Endothelial cell of umbilical vein (primary cell): Measurements from ENCODE around the gene ATG5. TPM values are rescaled to one million over a fixed set of nuclear protein-coding genes. Genes with fewer than 3 reads are reported as not detected.

Experiments used
- BruUV-seq: library from RNA; stranded (reverse); fragments of 400-500 nt; replicated peaks from 2 replicates; lab custom pipeline; 2021; lab: Mats Ljungman, UMichigan
- CTCF ChIA-PET: fragments of 300-600, 350-600 bp; sonication (Branson Sonifier 250); formaldehyde crosslinking; loops from one replicate; lab custom pipeline; 2021; ENCODE audit warnings: antibody characterized with exemption, inconsistent platforms; lab: Charles Lee
- POLR2A ChIA-PET: fragments of 300-600, 350-600 bp; sonication (Branson Sonifier 250); formaldehyde crosslinking; loops from one replicate; lab custom pipeline; 2021; ENCODE audit warnings: antibody characterized with exemption, inconsistent platforms; lab: Charles Lee
- DNase-seq: peaks from one replicate; pipeline ENCODE4 v3.0.0-alpha.2; 2011; ENCODE audit warnings: low read depth, low spot score
- FAIRE-seq: peaks from 2 replicates; lab custom pipeline; 2011; peaks lifted over from hg19 to GRCh38; lab: Jason Lieb, UNC
- H2AFZ ChIP-seq: 2 replicates; pipeline ENCODE4 v1.6.0; 2012; ENCODE audit warnings: low read depth, low read length, control low read depth, inconsistent platforms
- H3K27ac ChIP-seq: 2 replicates; pipeline ENCODE4 v1.5.1; 2011; ENCODE audit warnings: low read depth, mild to moderate bottlenecking, control low read depth, low read length, moderate library complexity; ENCODE audit not compliant: insufficient read depth
- H3K27me3 ChIP-seq, 2 experiments: 2 replicates each; pipeline versions ENCODE4 v1.6.0 to v1.6.1; 2011; ENCODE audit warnings: low read length in 2 of 2, mixed read lengths in 1 of 2; ENCODE audit not compliant: control insufficient read depth in 2 of 2, insufficient read depth in 2 of 2
- H3K36me3 ChIP-seq, 2 experiments: 2 replicates in 1 of 2; 3 replicates in 1 of 2; pipeline ENCODE4 v1.5.1; 2011; ENCODE audit warnings: low read length in 2 of 2, mild to moderate bottlenecking in 1 of 2, moderate library complexity in 1 of 2; ENCODE audit not compliant: control insufficient read depth in 2 of 2, insufficient read depth in 2 of 2; ENCODE audit errors: extremely low read depth in 1 of 2
- H3K4me1 ChIP-seq: 3 replicates; pipeline ENCODE4 v1.5.1; 2011; ENCODE audit warnings: mild to moderate bottlenecking, low read length; ENCODE audit not compliant: control insufficient read depth, insufficient read depth; ENCODE audit errors: extremely low read depth
- H3K4me2 ChIP-seq: 2 replicates; pipeline ENCODE4 v1.6.1; 2011; ENCODE audit warnings: low read length, control low read depth, mixed read lengths; ENCODE audit not compliant: insufficient read depth
- H3K4me3 ChIP-seq, 3 experiments: fragments of 200-600 bp in 1 of 3; sonication (generic), shearing (Covaris generic) in 1 of 3; replicated peaks in 1 of 3; 2 replicates each; pipeline ENCODE4 v1.5.1; 2011 to 2016; ENCODE audit warnings: control low read depth in 3 of 3, low read length in 3 of 3, mild to moderate bottlenecking in 2 of 3, inconsistent platforms in 1 of 3, low read depth in 1 of 3, moderate library complexity in 1 of 3; ENCODE audit not compliant: insufficient read depth in 1 of 3
- H3K79me2 ChIP-seq: 2 replicates; pipeline ENCODE4 v1.6.0; 2012; ENCODE audit warnings: low read length, inconsistent platforms; ENCODE audit not compliant: control insufficient read depth, insufficient read depth
- H3K9ac ChIP-seq: replicated peaks from 2 replicates; pipeline ENCODE3; 2011; ENCODE audit warnings: low read length, control low read depth; ENCODE audit not compliant: insufficient read depth; ENCODE audit errors: extremely low read depth
- H3K9me1 ChIP-seq: replicated peaks from 3 replicates; pipeline ENCODE4 v1.6.0; 2011; ENCODE audit warnings: mild to moderate bottlenecking, low read length; ENCODE audit not compliant: control insufficient read depth, insufficient read depth; ENCODE audit errors: extremely low read depth
- H3K9me3 ChIP-seq: replicated peaks from 2 replicates; pipeline ENCODE4 v1.5.1; 2012; ENCODE audit warnings: low read length, inconsistent platforms; ENCODE audit not compliant: control insufficient read depth, insufficient read depth
- H4K20me1 ChIP-seq: replicated peaks from 2 replicates; pipeline ENCODE3; 2011; ENCODE audit warnings: mild to moderate bottlenecking, low read length; ENCODE audit not compliant: control insufficient read depth, insufficient read depth; ENCODE audit errors: extremely low read depth
- EZH2 ChIP-seq: IDR thresholded peaks from 2 replicates; pipeline ENCODE4 v1.6.1; 2012; ENCODE audit warnings: borderline replicate concordance, low read depth, mild to moderate bottlenecking, moderate library complexity, low read length, inconsistent platforms; ENCODE audit not compliant: severe bottlenecking
- FOS ChIP-seq: IDR thresholded peaks from 2 replicates; pipeline ENCODE4 v1.6.1; 2011; ENCODE audit warnings: mild to moderate bottlenecking, low read length, moderate library complexity, borderline replicate concordance; ENCODE audit not compliant: insufficient read depth
- JUN ChIP-seq: IDR thresholded peaks from 2 replicates; pipeline ENCODE4 v1.6.1; 2011; ENCODE audit warnings: borderline replicate concordance, low read depth; ENCODE audit not compliant: insufficient read length, insufficient read depth
- MYC ChIP-seq: IDR thresholded peaks from one replicate; pipeline ENCODE4 v1.6.1; 2011; ENCODE audit warnings: mild to moderate bottlenecking, low read depth, low read length
- POLR2A ChIP-seq: IDR thresholded peaks from 2 replicates; pipeline ENCODE4 v1.6.1; 2012; ENCODE audit warnings: low read depth, mild to moderate bottlenecking, control low read depth, low read length
- POLR2AphosphoS5 ChIP-seq: IDR thresholded peaks from 2 replicates; pipeline ENCODE4 v1.6.1; 2012; ENCODE audit warnings: low read depth, mild to moderate bottlenecking, control low read depth, low read length, moderate library complexity; ENCODE audit not compliant: insufficient read depth
- dilution Hi-C: fragments of 300-500 bp; cut with MboI; formaldehyde crosslinking; loops from one replicate; pipeline ENCODE4 v1.15.0; 2019; ENCODE audit warnings: low sequenced_read_pairs; ENCODE audit not compliant: extremely low pct_ligation_motif_present
- intact Hi-C: fragments of 100-400 bp; cut with micrococcal nuclease; formaldehyde crosslinking; loops from one replicate; pipeline ENCODE4 v1.10.0; 2022
- polyA plus RNA-seq, 4 experiments: library from polyadenylated mRNA; depleted of rRNA in 3 of 4; stranded (reverse) in 3 of 4; unstranded in 1 of 4; fragments of >200 nt; gene quantifications; 2 replicates each; pipeline versions ENCODE4 v1.2.1 to v1.2.3, GENCODE V29; 2011 to 2012; ENCODE audit warnings: missing spikeins in 1 of 4
- total RNA-seq: library from RNA; stranded (reverse); gene quantifications from 2 replicates; pipeline ENCODE4 v1.2.3, GENCODE V29; 2021
- TF ChIP-seq, protein P1 (sequence below): IDR thresholded peaks from 2 replicates; pipeline ENCODE4 v1.6.1; 2011; ENCODE audit not compliant: insufficient read depth, insufficient read length
- TF ChIP-seq, protein P2 (sequence below), 2 donors: IDR thresholded peaks; 1 replicate in 1 of 2; 2 replicates in 1 of 2; pipeline ENCODE4 v1.5.1; 2011; ENCODE audit warnings: low read length in 2 of 2, mild to moderate bottlenecking in 2 of 2, moderate library complexity in 2 of 2, control low read depth in 1 of 2, inconsistent platforms in 1 of 2, low read depth in 1 of 2; ENCODE audit not compliant: insufficient read depth in 1 of 2; ENCODE audit errors: extremely low read depth in 1 of 2

Gene ATG5
- total and polyA plus RNA-seq, 2 donors (not counting 3 experiments of a cell fraction or from before 2014, with no cell fraction given), result 14.1 to 32.8 TPM

DNA sequence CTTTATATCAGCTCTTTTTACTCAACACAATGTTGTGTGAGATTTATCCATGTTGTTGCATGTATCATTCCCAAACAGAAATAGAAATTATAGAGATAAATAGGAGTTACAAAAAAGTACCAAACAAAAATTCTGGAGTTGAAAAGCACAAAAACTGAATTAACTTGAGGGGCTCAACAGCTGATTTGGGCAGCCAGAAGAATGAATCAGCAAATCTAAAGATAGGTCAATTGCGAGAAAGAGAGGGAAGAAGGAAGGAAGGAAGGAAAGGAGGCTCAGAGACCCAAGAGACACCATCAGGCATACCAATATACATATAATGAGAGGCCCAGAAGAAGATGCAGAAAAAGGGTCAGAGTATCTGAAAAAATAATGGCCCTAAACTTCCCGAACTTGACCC lies 98.9 kb downstream of the ATG5 start:
- ChIA-PET CTCF (interaction anchor here (1.4 kb wide), 1 partner anchor 113 kb away, joined by 5 read pairs; no protein-coding TSS in a partner anchor), POLR2A (no interaction called here)
- TF ChIP-seq POLR2AphosphoS5, result no peak
- no peak for TF ChIP-seq MYC
- TF ChIP-seq EZH2, result no peak
- TF ChIP-seq, protein P1, sequence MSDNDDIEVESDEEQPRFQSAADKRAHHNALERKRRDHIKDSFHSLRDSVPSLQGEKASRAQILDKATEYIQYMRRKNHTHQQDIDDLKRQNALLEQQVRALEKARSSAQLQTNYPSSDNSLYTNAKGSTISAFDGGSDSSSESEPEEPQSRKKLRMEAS, result no peak
- TF ChIP-seq FOS, result no peak
- TF ChIP-seq JUN, result no peak
- no peak for TF ChIP-seq POLR2A
- TF ChIP-seq, protein P2, sequence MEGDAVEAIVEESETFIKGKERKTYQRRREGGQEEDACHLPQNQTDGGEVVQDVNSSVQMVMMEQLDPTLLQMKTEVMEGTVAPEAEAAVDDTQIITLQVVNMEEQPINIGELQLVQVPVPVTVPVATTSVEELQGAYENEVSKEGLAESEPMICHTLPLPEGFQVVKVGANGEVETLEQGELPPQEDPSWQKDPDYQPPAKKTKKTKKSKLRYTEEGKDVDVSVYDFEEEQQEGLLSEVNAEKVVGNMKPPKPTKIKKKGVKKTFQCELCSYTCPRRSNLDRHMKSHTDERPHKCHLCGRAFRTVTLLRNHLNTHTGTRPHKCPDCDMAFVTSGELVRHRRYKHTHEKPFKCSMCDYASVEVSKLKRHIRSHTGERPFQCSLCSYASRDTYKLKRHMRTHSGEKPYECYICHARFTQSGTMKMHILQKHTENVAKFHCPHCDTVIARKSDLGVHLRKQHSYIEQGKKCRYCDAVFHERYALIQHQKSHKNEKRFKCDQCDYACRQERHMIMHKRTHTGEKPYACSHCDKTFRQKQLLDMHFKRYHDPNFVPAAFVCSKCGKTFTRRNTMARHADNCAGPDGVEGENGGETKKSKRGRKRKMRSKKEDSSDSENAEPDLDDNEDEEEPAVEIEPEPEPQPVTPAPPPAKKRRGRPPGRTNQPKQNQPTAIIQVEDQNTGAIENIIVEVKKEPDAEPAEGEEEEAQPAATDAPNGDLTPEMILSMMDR (IDR thresholded peaks at IDR 0.05; ENCODE audit: extremely low read depth in 1 of 2, insufficient read depth in 1 of 2, low read depth in 1 of 2, low read length in 2 of 2), result no peak
- BruUV-seq, result no TSS peak
- H3K4me2 ChIP-seq, result no peak overlapping the region
- no peak overlapping the region for H3K4me3 ChIP-seq
- H3K9ac ChIP-seq, result no peak overlapping the region
- FAIRE-seq (no peak), DNase-seq (no peak)
- dilution Hi-C loops (no loop called here), intact Hi-C loops (no loop called here)
- no peaks in the 10 kb centered on the region for H3K27me3 ChIP-seq
- no peaks in the 10 kb centered on the region for H4K20me1 ChIP-seq
- H3K27ac ChIP-seq, result no peak overlapping the region
- no peaks in the 10 kb centered on the region for H3K79me2 ChIP-seq
- no peaks in the 10 kb centered on the region for H3K9me3 ChIP-seq
- no peaks in the 10 kb centered on the region for H3K9me1 ChIP-seq
- no peak overlapping the region for H2AFZ ChIP-seq
- no peaks in the 10 kb centered on the region for H3K36me3 ChIP-seq
- no peaks in the 10 kb centered on the region for H3K4me1 ChIP-seq
